Keratinocyte (primary cell): Measurements from ENCODE around the gene ZNF497.

Source experiments
- CTCF ChIP-seq, 3 experiments: IDR thresholded peaks in 1 of 3; conservative IDR thresholded peaks in 1 of 3; optimal IDR thresholded peaks in 1 of 3; 2 replicates in 2 of 3; 3 replicates in 1 of 3; pipeline versions ENCODE3 to v1.5.1; 2011; ENCODE audit warnings: low read length in 3 of 3, mild to moderate bottlenecking in 3 of 3, moderate library complexity in 2 of 3, control low read depth in 1 of 3, inconsistent platforms in 1 of 3; ENCODE audit not compliant: insufficient read depth in 2 of 3; ENCODE audit errors: extremely low read depth in 1 of 3
- EZH2 ChIP-seq: IDR thresholded peaks from one replicate; pipeline ENCODE4 v1.6.1; 2012; ENCODE audit warnings: inconsistent platforms, mild to moderate bottlenecking, low read length, moderate library complexity

- TF ChIP-seq EZH2 (no peak), CTCF (optimal IDR thresholded peaks at IDR 0.05 in 1 of 3, IDR thresholded peaks at IDR 0.05 in 1 of 3, conservative IDR thresholded peaks at IDR 0.05 in 1 of 3; ENCODE audit: extremely low read depth in 1 of 3, insufficient read depth in 2 of 3, low read length in 3 of 3) (no peak)
Observed at GRCh38 chr19:58388175-58388526, 25.6 kb upstream of the ZNF497 start.
